K562 (cell line): ENCODE measurements around the gene RAI14.

Experiments used
- HOMEZ ChIP-seq: fragments of 250-450 bp; sonication (Bioruptor Pico); IDR thresholded peaks from 2 replicates; pipeline ENCODE4 v1.4.0; 2020; ENCODE audit warnings: mild to moderate bottlenecking, moderate library complexity
- SMC3 ChIP-seq: conservative IDR thresholded peaks from 2 replicates; pipeline ENCODE4 v1.6.1; 2011; ENCODE audit warnings: low read depth, low read length, improper control_type of control experiment; ENCODE audit not compliant: insufficient read depth
- SP1 ChIP-seq: sonication (generic); formaldehyde crosslinking; IDR thresholded peaks from 2 replicates; pipeline ENCODE4 v1.8.1; 2022; ENCODE audit warnings: mild to moderate bottlenecking, missing genetic modification reagents
- TARDBP ChIP-seq: fragments of 450-650 bp; IDR thresholded peaks from 2 replicates; pipeline ENCODE4 v1.6.1; 2016
- TBP ChIP-seq: optimal IDR thresholded peaks from 2 replicates; pipeline ENCODE3; 2011; ENCODE audit warnings: low read depth, low read length, improper control_type of control experiment
- ZNF644 ChIP-seq: fragments of 200-800 bp; sonication (Bioruptor generic); IDR thresholded peaks from 2 replicates; pipeline ENCODE4 v1.6.1; 2016; ENCODE audit warnings: low read depth, missing genetic modification characterization, missing compliant biosample characterization

GRCh38 chr5:34765662-34766061 is 109.5 kb downstream of the RAI14 start:
- TF ChIP-seq TARDBP (no peak), TBP (no peak), ZNF644 (tag) (no peak), SP1 (CRISPR knock-in tag) (no peak), SMC3 (no peak), HOMEZ (CRISPR knock-in tag) (no peak)
